Muscle layer of duodenum (tissue), 2 donors: ENCODE results near the gene CFAP77.

Experiments
- H3K27ac ChIP-seq: one replicate; pipeline ENCODE4 v1.7.0; 2013; ENCODE audit warnings: mild to moderate bottlenecking, low read length
- H3K27me3 ChIP-seq: one replicate; pipeline ENCODE4 v1.7.0; 2013; ENCODE audit warnings: low read depth, mild to moderate bottlenecking, control low read depth, low read length
- H3K36me3 ChIP-seq, 2 donors: one replicate each; pipeline ENCODE4 v1.7.0; 2013; ENCODE audit warnings: low read length in 2 of 2, control low read depth in 1 of 2, mild to moderate bottlenecking in 1 of 2; ENCODE audit not compliant: insufficient read depth in 2 of 2, control insufficient read depth in 1 of 2
- H3K4me1 ChIP-seq, 2 donors: one replicate each; pipeline ENCODE4 v1.7.0; 2013; ENCODE audit warnings: low read length in 2 of 2, mild to moderate bottlenecking in 2 of 2, control low read depth in 1 of 2, moderate library complexity in 1 of 2; ENCODE audit not compliant: insufficient read depth in 2 of 2, control insufficient read depth in 1 of 2
- H3K4me3 ChIP-seq, 2 donors: one replicate each; pipeline ENCODE4 v1.7.0; 2013; ENCODE audit warnings: low read length in 2 of 2, low read depth in 1 of 2, mild to moderate bottlenecking in 1 of 2
- H3K9me3 ChIP-seq, 2 donors: one replicate each; pipeline ENCODE4 v1.7.0; 2013; ENCODE audit warnings: low read length in 2 of 2, control low read depth in 1 of 2, mild to moderate bottlenecking in 1 of 2; ENCODE audit not compliant: control insufficient read depth in 1 of 2
- donor health status: healthy.

The CFAP77 gene

GRCh38 chr9:132456241-132456640 lies 46.2 kb downstream of the CFAP77 start:
- Histone ChIP-seq H3K27ac (no peak overlapping the region), H3K4me1 (peaks cover 0 to 7% of the 10 kb centered on the region in 2 donors), H3K27me3 (no peaks in the 10 kb centered on the region), H3K4me3 (no peak overlapping the region), H3K9me3 (no peaks in the 10 kb centered on the region), H3K36me3 (no peaks in the 10 kb centered on the region)

GRCh38 chr9:132457504-132458236 lies 47.7 kb downstream of the CFAP77 start:
- Histone ChIP-seq H3K9me3 (no peaks in the 10 kb centered on the region), H3K4me1 (peaks cover 0 to 7% of the 10 kb centered on the region in 2 donors), H3K4me3 (no peak overlapping the region), H3K27ac (no peak overlapping the region), H3K36me3 (no peaks in the 10 kb centered on the region), H3K27me3 (no peaks in the 10 kb centered on the region)

- Histone ChIP-seq H3K4me3 (no peak overlapping the region), H3K36me3 (no peaks in the 10 kb centered on the region), H3K9me3 (no peaks in the 10 kb centered on the region), H3K27ac (no peak overlapping the region), H3K27me3 (no peaks in the 10 kb centered on the region), H3K4me1 (peaks cover 0 to 7% of the 10 kb centered on the region in 2 donors)
Measured at GRCh38 chr9:132458432-132458831, 48.4 kb downstream of the CFAP77 start.

GRCh38 chr9:132459661-132460060 lies 49.6 kb downstream of the CFAP77 start:
- no peak overlapping the region for H3K27ac ChIP-seq
- no peaks in the 10 kb centered on the region for H3K9me3 ChIP-seq
- no peaks in the 10 kb centered on the region for H3K27me3 ChIP-seq
- H3K4me1 ChIP-seq, result peaks cover 0 to 7% of the 10 kb centered on the region in 2 donors
- no peak overlapping the region for H3K4me3 ChIP-seq
- no peaks in the 10 kb centered on the region for H3K36me3 ChIP-seq

GRCh38 chr9:132460240-132460639 lies 50.2 kb downstream of the CFAP77 start:
- H3K9me3 ChIP-seq, result no peaks in the 10 kb centered on the region
- H3K4me1 ChIP-seq, result peaks cover 0 to 7% of the 10 kb centered on the region in 2 donors
- no peak overlapping the region for H3K27ac ChIP-seq
- H3K36me3 ChIP-seq, result no peaks in the 10 kb centered on the region
- H3K4me3 ChIP-seq, result no peak overlapping the region
- no peaks in the 10 kb centered on the region for H3K27me3 ChIP-seq

GRCh38 chr9:132461281-132461896 lies 51.4 kb downstream of the CFAP77 start:
- H3K9me3 ChIP-seq, result no peaks in the 10 kb centered on the region
- peaks cover 0 to 7% of the 10 kb centered on the region in 2 donors for H3K4me1 ChIP-seq
- no peak overlapping the region for H3K4me3 ChIP-seq
- no peak overlapping the region for H3K27ac ChIP-seq
- no peaks in the 10 kb centered on the region for H3K36me3 ChIP-seq
- H3K27me3 ChIP-seq, result no peaks in the 10 kb centered on the region

GRCh38 chr9:132461971-132462370 lies 52.0 kb downstream of the CFAP77 start:
- Histone ChIP-seq H3K27ac (no peak overlapping the region), H3K9me3 (no peaks in the 10 kb centered on the region), H3K27me3 (no peaks in the 10 kb centered on the region), H3K4me1 (peaks cover 0 to 7% of the 10 kb centered on the region in 2 donors), H3K4me3 (no peak overlapping the region), H3K36me3 (no peaks in the 10 kb centered on the region)

- H3K4me1 ChIP-seq, result no peaks in the 10 kb centered on the region
- H3K9me3 ChIP-seq, result no peaks in the 10 kb centered on the region
Measured at GRCh38 chr9:132464547-132464946, 54.5 kb downstream of the CFAP77 start.

GRCh38 chr9:132465131-132465635 lies 55.2 kb downstream of the CFAP77 start:
- Histone ChIP-seq H3K4me1 (no peaks in the 10 kb centered on the region), H3K36me3 (no peaks in the 10 kb centered on the region), H3K27me3 (no peaks in the 10 kb centered on the region), H3K4me3 (no peak overlapping the region), H3K27ac (no peak overlapping the region), H3K9me3 (no peaks in the 10 kb centered on the region)

More at GRCh38 chr9:132464547-132464946, 54.5 kb downstream of the CFAP77 start:
- Histone ChIP-seq H3K4me3 (no peak overlapping the region), H3K27me3 (no peaks in the 10 kb centered on the region), H3K36me3 (no peaks in the 10 kb centered on the region), H3K27ac (no peak overlapping the region)

GRCh38 chr9:132472199-132472598 lies 62.2 kb downstream of the CFAP77 start:
- Histone ChIP-seq H3K4me3 (no peak overlapping the region), H3K9me3 (no peaks in the 10 kb centered on the region), H3K27me3 (no peaks in the 10 kb centered on the region), H3K4me1 (no peaks in the 10 kb centered on the region), H3K27ac (no peak overlapping the region), H3K36me3 (no peaks in the 10 kb centered on the region)

- no peaks in the 10 kb centered on the region for H3K27me3 ChIP-seq
Measured at GRCh38 chr9:132472599-132472998, 62.6 kb downstream of the CFAP77 start.

More at GRCh38 chr9:132472599-132472998, 62.6 kb downstream of the CFAP77 start:
- no peak overlapping the region for H3K27ac ChIP-seq
- no peaks in the 10 kb centered on the region for H3K36me3 ChIP-seq
- H3K4me1 ChIP-seq, result no peaks in the 10 kb centered on the region
- H3K4me3 ChIP-seq, result no peak overlapping the region
- no peaks in the 10 kb centered on the region for H3K9me3 ChIP-seq
